MV-4-11 (cell line): ENCODE data around the gene LMNA.

Source experiments
- DNase-seq: peaks from one replicate; lab custom pipeline; 2025; lab: John Stamatoyannopoulos, UW

The LMNA gene

DNA sequence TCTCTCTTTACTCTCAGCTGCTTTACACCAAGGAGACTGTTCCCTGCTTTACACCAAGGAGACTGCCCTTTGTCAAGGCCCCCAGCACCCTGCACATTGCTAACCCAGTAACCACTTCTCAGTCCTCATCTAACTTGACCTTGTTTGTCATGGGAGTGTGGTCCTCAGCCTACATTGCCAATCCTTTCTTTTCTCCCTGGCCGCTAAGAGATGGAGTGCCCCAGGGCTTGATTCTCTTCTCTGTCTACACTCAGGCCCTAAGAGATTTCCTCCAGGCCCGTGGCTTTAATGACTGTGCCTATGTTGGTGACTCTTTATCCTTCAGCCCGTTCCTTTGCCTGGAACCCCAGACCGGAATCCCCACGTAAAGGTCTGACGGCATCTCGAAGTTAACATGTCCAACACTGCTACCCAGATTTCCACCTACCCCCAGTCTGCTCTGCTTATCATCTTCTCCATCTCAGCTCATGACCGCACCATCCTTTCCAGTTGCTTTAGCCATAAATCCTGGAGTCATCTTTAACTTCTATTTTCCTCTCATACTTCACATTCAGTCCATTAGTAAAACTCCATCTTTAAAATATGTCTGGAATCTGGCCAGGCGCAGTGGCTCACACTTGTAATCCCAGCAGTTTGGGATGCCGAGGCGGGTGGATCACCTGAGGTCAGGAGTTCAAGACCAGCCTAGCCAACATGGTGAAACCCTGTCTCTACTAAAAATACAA is 29.4 kb downstream of the LMNA start:
- DNase-seq, result no peak

DNA sequence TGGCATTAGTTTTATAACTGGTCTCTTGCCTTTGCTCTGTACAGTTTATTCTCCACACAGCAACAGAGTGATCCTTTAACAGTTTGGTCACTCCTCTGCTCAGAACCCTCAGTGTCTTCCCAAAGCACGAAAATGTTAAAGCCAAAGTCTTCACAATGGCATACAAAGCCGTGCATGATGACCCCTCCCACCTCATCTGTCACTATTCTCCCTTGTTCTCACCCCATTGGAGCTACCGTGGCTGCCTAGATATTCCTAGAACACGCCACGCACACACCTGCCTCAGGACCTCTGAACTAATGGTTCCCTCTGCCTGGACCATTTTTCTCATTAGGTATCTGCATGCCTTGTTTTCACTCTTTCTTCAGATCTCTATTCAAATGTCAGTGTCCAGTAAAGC is 30.2 kb downstream of the LMNA start:
- DNase-seq, result no peak

DNA sequence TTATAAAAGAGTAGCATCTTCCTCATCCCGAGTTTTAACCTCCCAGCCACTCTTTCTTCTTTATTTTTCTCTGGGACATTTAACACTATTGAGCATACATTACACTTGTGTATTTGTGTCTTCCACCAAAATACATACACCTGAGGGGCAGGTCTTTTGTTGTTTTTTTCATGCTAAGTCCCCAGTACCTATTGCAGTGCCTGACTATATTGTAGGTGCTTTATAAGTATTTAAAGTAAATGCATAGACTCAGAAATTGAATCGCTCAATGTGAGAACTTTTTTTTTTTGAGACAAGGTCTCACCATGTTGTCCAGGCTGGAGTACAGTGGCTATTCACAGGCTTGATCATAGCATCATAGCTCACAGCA is 31.1 kb downstream of the LMNA start:
- no peak for DNase-seq

DNA sequence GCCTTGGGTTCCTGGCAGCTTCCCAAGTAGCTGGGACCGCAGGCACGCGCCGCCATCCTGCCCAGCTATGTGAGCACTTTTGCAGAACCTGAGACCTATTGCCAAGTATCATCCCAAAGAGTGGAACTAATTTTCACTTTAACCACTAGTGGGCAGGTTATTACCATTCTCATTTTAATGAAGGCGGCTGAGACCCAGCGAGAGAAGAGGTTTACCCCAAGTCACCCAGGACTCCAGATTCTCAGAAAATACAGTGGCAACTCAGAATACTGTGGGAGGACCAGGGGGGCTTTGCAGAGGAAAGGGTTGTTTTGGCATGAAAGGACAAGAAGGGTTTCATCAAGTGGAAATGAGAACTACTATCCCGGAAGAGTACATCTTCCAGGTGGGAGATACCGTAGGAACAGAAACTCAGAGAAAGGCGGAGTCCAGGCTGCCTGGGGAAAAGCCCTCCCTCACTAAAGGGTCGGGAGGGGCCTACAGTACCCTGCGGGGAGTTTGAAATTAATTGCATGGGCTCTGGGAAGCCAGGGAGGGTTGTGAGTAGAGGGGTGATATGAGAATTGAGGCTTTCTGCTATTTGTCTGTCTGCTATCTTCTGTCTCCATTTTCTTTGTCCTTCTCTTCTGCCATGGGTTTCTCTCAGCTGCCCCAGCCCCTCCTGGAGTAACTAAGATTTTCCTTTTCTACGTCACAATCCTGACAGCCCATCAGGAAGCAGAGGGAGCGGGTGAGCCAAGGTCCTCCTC is 31.7 kb downstream of the LMNA start:
- peak; percentile 84 for DNase-seq

DNA sequence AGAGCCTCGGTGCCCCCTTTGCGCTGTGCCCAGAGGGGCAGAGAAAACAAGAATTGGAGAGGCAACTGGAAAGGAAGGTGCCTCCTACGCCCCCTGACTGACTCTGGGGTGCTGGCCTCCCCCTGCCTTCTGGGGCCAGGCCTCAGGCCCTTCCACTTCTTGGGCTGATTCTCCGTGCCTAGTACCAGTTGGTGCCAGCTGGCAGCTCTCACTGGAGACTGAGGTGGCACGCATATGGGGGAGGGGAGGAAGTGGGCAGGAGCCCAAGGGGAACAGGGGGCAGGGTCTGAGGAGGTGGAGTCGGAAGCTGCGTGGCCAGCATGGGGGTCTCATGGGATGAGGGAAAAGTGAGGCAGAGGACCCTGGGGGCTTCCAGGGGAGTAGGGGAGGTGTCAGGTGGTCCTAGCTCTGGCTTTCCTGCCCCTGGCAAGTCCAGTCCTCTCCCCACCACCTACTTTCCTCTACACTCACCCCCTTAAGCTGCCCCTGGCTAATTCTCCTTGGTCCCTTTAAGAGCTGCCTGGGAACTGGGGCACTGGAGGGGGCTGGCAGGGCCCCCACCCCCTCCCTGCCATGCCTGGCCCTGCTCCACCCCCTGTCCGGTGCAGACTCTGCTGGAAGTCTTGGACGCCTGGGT is 32.4 kb downstream of the LMNA start:
- no peak for DNase-seq

DNA sequence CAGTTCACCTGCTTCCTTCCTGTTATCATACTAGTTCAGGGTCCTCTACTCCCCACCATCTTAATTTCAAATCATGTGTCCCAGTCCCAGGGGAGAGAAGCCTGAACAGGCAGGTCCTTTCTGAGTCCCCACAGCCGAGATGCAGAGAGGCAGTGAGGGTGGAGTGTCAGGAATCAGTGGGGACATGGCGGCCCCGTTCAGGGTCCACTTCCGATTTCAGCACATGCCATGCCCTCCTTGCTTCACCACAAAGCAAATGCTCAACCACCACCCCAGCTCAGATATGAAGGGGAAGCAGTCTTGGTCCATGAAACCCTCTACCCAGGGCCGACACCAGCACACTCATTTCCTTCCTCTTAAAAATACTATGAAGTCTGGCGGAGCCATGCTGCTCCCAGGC is 33.7 kb downstream of the LMNA start:
- peak; percentile 85 for DNase-seq

DNA sequence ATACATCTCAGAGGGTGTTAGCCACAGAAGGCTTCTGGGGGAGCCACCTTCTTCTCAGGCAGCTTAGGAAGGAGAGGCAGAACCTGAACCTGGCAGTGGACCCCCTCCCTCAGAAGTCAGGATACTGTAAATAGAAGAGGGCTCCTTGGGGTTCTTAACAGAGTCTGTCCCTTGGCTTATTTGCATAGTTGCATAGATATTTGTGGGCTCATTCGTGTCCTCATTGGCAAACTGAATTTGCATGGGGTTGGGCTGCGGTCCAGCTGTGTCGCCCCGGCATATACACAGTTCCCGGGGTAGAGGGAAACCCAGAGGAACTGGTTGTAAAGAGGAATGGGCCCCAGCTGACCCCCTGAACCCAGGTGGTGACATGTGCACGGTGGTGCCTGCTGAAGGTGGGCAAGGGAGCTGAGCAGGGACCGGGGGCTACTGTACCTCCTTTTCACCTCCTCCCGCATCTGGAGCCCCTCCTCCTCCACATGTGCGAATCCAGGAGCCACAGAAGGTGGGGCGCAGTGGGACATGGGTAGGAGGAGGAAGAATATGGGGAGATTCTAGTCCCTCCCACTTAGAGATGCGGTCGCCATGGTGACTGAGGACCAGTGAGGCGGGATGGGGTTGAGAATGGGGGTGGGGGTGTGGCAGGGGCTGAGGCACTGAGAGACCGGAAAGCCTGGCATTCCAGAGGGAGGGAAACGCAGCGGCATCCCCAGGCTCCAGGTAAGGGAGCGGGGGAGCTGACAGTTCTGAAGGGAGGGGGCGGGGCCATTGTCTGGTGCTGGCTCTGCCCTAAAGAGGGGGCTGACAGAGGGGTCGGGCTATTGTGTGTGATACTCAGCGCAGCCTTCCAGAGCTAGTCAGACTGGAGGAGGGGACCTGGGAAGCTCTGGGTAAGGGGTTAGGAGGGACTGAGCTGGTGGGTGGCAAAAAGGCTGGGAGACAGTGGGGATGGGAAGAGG is 35.1 kb downstream of the LMNA start:
- no peak for DNase-seq

DNA sequence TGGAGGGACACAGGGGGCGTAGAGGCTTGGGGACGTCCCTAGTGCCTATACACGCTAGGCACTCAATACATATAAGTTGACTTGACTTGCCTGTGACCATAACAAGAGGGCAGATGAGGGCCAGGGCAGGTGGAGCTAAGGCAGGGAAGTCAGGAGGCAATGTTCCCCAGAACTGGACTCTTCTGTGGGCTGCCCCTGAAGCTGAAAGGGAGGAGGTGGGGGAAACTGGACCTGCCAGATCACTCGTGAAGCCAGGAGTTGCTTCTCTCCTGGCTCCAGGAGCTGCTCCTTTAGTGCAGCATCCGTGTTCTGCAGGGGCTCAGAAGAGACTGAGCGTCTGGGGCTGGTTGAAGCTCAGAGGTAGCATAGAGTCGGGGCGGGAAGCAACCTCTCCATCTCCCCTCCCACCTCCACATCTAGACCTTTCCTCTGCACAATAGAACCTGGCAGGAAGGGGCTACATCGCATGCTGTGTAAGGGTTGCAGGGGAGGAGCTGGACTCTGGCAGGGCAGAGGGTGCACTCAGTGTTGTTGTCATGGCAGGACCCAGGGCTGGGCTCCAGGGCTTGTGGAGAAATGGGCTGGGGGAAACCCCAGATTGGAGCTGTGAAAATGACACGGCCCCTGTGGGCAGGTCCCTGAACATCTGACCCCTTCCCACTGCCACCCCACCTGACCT is 36.0 kb downstream of the LMNA start:
- no peak for DNase-seq

DNA sequence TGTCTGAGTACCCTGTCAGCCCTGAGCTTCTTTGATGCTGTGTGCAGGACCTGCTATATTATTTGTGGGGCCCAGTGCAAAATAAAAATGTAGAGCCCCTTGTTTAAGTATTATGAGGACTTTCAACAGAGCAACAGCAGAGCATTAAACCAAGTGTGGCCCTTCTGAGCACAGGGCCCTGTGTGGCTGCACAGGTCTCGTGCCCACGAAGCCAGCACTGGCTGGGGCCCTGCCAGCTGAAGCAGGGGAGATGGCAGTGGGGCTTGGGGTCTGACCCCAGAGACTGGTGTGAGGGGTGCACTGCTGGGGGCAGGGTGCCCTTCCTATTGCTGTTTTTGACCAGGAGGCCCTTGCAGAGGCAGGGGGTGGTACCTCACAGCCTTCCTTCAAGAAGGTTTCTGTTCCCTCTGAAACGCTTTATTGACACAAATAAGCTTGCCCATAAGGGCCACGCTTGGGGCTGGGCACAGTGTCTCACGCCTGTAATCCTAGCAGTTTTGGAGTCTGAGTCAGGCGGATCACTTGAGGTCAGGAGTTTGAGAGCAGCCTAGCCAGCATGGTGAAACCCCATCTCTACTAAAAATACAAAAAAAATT is 36.7 kb downstream of the LMNA start:
- DNase-seq, result peak; percentile 97

DNA sequence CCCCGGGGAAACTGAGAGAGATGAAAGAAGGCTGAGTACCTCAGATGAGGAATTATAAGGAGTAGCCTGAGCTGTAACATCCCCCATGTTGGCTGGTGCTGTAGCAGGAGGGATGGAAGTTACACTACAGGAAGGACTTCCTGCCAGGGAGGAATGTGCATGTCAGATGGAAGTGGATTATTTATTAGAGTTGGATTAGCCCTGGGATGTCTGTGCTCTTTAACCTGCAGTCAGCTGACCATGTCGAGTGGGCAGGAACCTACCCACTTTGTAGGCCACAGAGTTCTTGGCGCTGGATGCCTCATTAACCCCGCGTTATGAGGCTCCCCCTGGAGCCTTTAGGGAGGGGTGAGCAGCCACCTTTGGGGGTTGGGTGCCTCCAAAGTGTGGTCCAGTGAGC is 38.1 kb downstream of the LMNA start:
- DNase-seq, result no peak

DNA sequence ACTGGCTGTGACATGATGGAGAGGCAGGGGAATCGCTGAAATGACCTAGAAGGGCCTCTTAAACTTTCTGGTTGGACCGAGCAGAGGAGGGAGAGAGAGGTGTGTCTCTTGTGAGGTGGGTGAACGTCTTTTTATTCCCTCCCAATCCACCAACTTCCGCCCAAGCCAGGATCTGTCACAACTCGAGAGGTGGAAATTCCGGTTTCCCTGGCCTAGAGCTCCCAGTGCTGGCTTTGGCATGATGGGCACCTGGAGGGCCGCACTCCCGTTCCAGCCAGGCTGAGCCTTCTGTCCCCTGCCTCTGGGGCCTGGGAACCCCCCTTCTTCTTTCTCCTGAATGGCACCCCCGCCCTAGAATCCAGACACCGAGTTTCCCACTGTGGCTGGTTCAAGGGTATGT is 38.9 kb downstream of the LMNA start, which contains the start of gene SEMA4A:
Gene SEMA4A, plus strand, starts transcription at position 224 of the 400 bp plus-strand sequence. CDS start 994 bp downstream, outside the sequence.
- no peak for DNase-seq

DNA sequence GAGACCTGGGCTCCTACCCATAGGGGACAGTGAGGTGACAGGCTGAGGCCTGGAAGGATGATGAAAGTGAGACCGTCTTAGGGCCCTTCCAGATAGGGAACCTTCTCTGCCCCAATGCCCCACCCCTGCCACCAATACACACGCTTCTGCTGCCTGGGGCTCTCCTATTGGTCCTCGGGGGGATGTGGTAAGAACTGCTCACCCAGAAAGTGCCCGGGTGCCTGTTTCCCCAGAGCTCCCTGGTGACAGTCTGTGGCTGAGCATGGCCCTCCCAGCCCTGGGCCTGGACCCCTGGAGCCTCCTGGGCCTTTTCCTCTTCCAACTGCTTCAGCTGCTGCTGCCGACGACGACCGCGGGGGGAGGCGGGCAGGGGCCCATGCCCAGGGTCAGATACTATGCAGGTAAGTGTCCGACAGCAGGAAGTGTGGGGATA is 39.8 kb downstream of the LMNA start:
- DNase-seq, result peak; percentile 96

DNA sequence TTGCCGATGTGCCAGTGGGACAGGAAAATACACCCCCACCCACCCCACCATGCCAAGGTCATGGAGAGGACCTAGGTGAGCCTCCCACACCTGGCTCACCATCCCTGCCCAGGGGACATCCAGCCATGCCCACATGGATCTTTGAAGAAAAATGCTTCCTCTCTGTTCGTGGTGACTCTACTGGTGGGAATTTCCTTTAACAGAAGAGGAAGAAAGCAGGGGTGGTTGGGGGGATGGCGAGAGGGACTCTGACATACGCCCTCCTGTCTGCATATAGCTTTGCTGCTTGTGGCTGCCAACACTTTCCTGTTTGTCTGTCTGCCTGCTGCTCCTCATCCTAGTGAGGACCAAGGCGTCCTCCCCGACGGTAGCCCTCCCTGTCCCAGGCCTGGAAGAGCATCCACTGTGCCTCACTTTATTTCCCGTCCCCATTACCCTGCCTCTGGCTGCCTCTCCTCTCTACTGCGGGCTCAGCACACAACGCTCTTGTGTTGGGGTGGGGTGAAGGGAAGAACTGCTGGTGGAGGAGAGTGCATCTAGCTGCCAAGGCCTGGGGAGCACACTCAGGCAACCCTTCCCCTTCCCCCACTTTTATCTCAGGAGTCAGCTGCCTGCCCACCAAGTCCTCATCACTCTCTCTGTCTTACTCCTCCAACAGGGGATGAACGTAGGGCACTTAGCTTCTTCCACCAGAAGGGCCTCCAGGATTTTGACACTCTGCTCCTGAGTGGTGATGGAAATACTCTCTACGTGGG is 41.4 kb downstream of the LMNA start:
- DNase-seq, result no peak

DNA sequence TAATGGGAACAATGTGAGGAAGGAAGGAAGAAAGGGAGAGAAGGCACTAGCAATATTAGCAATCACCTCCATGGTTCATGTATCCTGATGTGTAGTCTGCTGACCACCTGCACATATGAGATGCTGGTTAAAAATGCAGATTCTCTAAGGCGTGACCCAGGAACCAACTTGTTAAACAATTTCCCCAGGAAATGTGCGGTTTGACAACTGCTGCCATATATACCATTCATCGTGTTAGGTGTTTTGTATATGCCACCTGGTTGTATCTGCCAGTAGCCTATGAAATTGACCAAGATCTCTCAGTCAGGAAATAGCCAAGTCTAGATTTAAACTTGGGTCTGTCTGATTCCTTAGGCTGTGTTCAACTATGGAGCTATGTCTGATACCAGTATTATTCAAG is 43.0 kb downstream of the LMNA start:
- no peak for DNase-seq

DNA sequence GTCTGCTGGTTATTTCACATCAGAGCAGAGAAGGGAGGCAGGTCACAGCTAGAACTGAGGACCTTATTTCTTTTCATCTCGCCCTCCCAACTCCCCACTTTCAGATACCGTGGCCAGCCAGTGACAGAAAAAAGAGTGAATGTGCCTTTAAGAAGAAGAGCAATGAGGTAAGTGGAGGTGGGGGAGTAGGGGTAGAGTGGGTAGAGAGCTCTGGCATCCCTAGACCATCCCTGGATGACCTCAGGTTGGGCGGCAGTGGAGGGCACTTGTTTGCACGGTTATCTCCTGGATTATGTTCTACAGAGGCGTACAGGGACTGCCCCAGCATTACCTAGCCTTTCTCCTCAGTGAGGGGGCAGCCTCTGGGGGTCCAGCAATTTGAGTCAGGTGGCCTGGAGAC is 43.5 kb downstream of the LMNA start:
- DNase-seq, result no peak

DNA sequence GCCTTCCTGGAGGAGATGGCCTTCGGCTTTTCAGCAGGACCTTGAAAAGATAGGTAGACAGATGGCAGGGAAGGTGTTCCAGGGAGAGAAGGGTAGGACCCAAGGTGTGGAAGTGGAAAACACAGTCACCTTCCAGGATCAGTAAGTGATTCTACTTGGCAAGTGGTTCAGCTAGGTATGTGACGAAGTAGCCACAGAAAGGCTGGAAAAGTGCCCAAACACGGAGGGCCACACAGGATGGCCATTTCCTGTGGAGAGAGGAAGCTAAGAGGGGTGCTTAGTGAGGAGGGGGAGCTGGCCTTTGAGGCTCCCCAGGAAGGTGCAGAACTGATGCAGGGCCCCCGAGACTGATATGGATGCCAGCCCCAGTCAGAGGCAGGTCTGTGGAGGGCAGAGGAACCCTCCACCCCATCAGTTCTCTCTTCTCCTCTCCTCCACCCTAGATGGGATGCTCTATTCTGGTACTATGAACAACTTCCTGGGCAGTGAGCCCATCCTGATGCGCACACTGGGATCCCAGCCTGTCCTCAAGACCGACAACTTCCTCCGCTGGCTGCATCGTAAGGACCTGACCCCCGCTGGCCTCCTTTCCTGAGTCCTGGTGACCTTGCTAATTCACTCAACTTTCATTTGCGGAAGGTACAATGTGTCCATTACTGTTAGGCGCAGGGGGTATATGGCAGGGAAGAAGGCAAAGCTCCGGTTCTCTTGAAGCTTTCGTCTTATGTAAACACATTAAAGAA is 45.7 kb downstream of the LMNA start:
- DNase-seq, result no peak

DNA sequence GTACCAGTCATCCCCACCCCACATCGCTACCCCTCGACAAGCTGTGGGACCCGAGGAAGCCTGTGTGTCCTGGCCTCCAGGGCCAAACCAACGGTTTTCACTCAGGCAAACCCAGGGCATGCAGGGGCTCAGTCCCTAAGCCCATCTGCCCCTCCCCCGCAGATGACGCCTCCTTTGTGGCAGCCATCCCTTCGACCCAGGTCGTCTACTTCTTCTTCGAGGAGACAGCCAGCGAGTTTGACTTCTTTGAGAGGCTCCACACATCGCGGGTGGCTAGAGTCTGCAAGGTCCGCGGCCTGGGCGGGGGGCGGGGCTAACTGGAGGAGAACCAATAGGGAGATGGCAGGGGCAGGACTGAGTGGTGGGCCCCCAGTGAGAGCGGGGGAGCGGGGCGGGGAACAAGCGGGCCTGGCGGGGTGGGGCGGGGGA is 46.2 kb downstream of the LMNA start:
- no peak for DNase-seq

DNA sequence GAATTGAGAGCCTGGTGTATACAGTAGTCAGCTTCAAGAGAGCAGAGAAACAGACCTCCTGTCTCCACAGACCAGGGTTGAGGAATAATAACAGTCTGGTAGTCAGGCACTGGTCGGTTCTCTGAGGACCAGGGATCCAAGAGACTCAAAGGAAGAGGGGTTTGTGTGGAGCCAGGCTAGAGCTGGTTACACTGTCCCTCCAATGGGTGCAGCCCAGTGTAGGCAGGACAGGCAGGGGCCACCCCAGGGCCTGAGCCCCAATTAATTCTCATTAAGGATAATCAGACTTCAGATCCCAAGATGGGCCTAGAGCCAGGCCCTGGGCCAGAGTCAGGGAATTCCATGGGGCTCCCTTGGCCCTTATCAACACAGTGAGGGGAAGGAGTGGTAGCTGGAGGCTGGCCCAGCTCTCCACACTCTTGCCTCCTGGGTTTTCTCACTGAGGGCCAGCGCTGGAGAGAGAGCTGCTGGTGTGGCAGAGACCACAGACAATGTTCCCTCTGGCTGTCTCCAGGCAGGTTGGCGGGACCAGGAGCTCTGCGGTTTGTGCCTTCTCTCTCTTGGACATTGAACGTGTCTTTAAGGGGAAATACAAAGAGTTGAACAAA is 48.0 kb downstream of the LMNA start:
- no peak for DNase-seq

DNA sequence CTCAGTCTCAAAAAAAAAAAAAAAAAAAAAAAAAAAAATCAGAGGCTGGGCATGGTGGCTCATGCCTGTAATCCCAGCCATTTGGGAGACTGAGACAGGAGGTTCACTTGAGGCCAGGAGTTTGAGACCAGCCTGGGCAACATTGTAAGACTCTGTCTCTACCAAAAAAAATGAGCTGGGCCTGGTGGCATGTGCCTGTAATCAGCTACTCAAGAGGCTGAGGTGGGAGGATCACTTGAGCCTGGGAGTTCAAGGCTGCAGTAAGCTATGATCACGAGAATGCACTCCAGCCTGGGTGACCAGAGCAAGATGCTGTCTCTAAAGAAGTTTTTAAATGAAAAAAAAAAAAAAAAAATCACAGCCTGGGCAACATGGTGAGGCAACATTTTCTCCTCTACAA is 49.2 kb downstream of the LMNA start:
- DNase-seq, result no peak
